Tibial nerve (tissue), 4 donors: ENCODE results near the gene PTGR3. TPM values are rescaled to one million over a fixed set of nuclear protein-coding genes. Genes with fewer than 3 reads are reported as not detected.

ENCODE experiments used
- DNase-seq, 2 donors: peaks; one replicate each; pipeline ENCODE4 v3.0.0-alpha.2; 2019; ENCODE audit warnings: low spot score in 2 of 2
- H3K27ac ChIP-seq, 4 donors: fragments of 200-600 bp; sonication (generic) in 3 of 4; one replicate each; pipeline ENCODE4 v1.5.1; 2017 to 2019; ENCODE audit warnings: mild to moderate bottlenecking in 1 of 4
- H3K27me3 ChIP-seq, 2 donors: fragments of 200-600 bp; sonication (generic) in 1 of 2; one replicate each; pipeline versions ENCODE4 v1.5.1 to v1.6.0; 2017 to 2019
- H3K36me3 ChIP-seq, 3 donors: fragments of 200-600 bp; sonication (generic); one replicate each; pipeline ENCODE4 v1.5.1; 2018 to 2019
- H3K4me1 ChIP-seq, 4 donors: fragments of 200-600 bp; sonication (generic) in 3 of 4; one replicate each; pipeline ENCODE4 v1.5.1; 2017 to 2019
- H3K4me3 ChIP-seq, 4 donors: fragments of 200-600 bp; sonication (generic) in 3 of 4; one replicate each; pipeline ENCODE4 v1.5.1; 2017 to 2019; ENCODE audit warnings: mild to moderate bottlenecking in 1 of 4, moderate library complexity in 1 of 4
- H3K9me3 ChIP-seq, 4 donors: fragments of 200-600 bp; sonication (generic) in 3 of 4; one replicate each; pipeline ENCODE4 v1.5.1; 2017 to 2019
- EP300 ChIP-seq, 2 donors: sonication (generic); formaldehyde crosslinking; IDR thresholded peaks; one replicate each; pipeline ENCODE4 v1.6.1; 2017; ENCODE audit warnings: antibody characterized with exemption in 2 of 2, mild to moderate bottlenecking in 1 of 2
- POLR2A ChIP-seq, 2 donors: fragments of 450-650 bp; IDR thresholded peaks; one replicate each; pipeline ENCODE4 v1.6.1; 2017; ENCODE audit warnings: antibody characterized with exemption in 2 of 2, mild to moderate bottlenecking in 2 of 2, moderate library complexity in 2 of 2
- WGBS, 2 donors: methylation state at CpG; one replicate each; pipeline ENCODE4 v1.1.5; 2018; 5-methylcytosine and 5-hydroxymethylcytosine counted together
- total RNA-seq, 4 donors: library from RNA; depleted of rRNA; stranded (reverse); fragments of >200 nt; gene quantifications; one replicate each; pipeline ENCODE4 v1.1.0, GENCODE V29; 2016
- TF ChIP-seq, protein P1 (sequence below), 5 experiments: fragments of 200-600 bp in 3 of 5; fragments of 450-650 bp in 2 of 5; sonication (generic) in 3 of 5; IDR thresholded peaks; one replicate each; pipeline ENCODE4 v1.5.1; 2016 to 2019; ENCODE audit warnings: antibody characterized with exemption in 5 of 5, mild to moderate bottlenecking in 3 of 5, moderate library complexity in 2 of 5

The PTGR3 gene
- total RNA-seq, 4 donors from 2014 or later, result 12.7 to 35.9 (median 24.5) TPM

DNA sequence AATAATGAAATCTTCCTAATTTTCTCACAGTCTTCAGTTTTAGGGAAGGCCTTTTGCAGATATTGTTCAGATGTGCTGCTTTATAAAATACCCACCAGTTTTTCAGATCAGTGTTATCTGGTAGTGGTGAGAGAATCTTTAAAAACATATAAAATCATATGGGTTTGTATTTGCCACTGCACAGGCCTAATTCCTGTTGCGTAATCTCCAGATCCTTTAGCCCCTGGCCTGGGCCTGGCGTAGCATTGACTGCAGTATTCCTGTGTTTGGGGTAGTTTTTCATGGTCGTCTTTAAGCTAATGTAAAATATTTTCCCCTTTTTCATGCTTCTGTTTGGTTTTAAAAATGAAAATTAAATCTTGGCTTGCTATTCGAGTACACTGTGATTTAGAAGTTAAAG, 44.8 kb upstream of the PTGR3 start:
- peaks cover 0 to 85% (median 30%) of the 10 kb centered on the region in 4 donors for H3K4me1 ChIP-seq
- peak overlapping the region; percentile 27 to 85 (median 57) for H3K27ac ChIP-seq
- 52 to 58% methylated on average over 4 of the region's 4 CpGs for WGBS, 2 donors
- no peaks in the 10 kb centered on the region for H3K36me3 ChIP-seq
- no peaks in the 10 kb centered on the region for H3K9me3 ChIP-seq
- DNase-seq, result no peak
- TF ChIP-seq POLR2A (IDR thresholded peaks at IDR 0.05) (no peak), EP300 (IDR thresholded peaks at IDR 0.05) (peak in 1 of 2 donors; percentile 14)
- peak overlapping the region in 1 of 4 donors; percentile 2 for H3K4me3 ChIP-seq
- H3K27me3 ChIP-seq, result no peaks in the 10 kb centered on the region

DNA sequence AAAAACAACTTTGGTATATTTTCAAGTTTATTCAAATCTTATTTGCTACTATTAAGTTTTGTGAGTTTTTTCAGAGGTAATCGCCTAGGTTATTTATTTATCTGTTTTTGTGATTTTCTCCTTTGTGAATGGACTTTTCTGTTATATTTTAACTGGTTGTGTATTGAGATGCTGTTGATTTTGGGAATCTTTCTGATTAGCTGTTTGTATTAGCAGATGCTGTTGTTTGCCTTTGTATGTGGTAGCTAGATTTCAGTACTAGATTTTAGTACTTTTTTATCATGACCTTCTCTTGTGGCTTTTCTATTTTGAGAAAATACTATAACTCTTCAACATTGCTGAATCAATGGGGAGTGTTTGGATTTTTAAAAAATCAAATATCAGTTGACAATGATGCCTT, 44.1 kb upstream of the PTGR3 start:
- TF ChIP-seq, protein P1, sequence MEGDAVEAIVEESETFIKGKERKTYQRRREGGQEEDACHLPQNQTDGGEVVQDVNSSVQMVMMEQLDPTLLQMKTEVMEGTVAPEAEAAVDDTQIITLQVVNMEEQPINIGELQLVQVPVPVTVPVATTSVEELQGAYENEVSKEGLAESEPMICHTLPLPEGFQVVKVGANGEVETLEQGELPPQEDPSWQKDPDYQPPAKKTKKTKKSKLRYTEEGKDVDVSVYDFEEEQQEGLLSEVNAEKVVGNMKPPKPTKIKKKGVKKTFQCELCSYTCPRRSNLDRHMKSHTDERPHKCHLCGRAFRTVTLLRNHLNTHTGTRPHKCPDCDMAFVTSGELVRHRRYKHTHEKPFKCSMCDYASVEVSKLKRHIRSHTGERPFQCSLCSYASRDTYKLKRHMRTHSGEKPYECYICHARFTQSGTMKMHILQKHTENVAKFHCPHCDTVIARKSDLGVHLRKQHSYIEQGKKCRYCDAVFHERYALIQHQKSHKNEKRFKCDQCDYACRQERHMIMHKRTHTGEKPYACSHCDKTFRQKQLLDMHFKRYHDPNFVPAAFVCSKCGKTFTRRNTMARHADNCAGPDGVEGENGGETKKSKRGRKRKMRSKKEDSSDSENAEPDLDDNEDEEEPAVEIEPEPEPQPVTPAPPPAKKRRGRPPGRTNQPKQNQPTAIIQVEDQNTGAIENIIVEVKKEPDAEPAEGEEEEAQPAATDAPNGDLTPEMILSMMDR (IDR thresholded peaks at IDR 0.05), result no peak
- TF ChIP-seq EP300 (IDR thresholded peaks at IDR 0.05) (no peak), POLR2A (IDR thresholded peaks at IDR 0.05) (no peak)
- Histone ChIP-seq H3K4me1 (peaks cover 0 to 89% (median 32%) of the 10 kb centered on the region in 4 donors), H3K27me3 (no peaks in the 10 kb centered on the region), H3K9me3 (no peaks in the 10 kb centered on the region), H3K36me3 (no peaks in the 10 kb centered on the region), H3K4me3 (no peak overlapping the region), H3K27ac (peak overlapping the region; percentile 9 to 85 (median 57))
- WGBS, 2 donors, result 59 to 60% methylated on average over 1 of the region's 1 CpG
- DNase-seq, result no peak

DNA sequence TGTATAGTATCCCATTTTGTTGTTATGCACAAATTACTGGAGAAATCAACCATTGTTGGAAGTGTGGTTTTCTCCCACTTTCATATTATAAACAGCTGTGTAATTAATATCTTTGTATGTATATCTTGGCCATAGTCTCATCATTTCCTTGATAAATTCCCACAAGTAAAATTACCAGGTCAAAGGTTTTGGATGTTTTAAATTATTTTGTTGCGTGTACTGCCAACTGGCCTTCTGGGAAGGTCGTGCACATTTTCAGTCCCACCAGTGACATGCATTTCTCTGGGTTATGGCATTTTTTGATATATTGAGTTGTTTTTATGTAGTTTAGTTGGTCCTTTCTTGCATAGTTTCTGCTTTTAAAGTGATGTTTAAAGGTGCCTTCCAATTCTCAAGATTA, 43.2 kb upstream of the PTGR3 start:
- Histone ChIP-seq H3K36me3 (no peaks in the 10 kb centered on the region), H3K27me3 (no peaks in the 10 kb centered on the region), H3K4me3 (no peak overlapping the region), H3K9me3 (no peaks in the 10 kb centered on the region), H3K27ac (peak overlapping the region; percentile 34 to 85 (median 57)), H3K4me1 (peaks cover 0 to 81% (median 28%) of the 10 kb centered on the region in 4 donors)
- TF ChIP-seq EP300 (IDR thresholded peaks at IDR 0.05) (no peak), POLR2A (IDR thresholded peaks at IDR 0.05) (no peak)
- TF ChIP-seq, protein P1 (IDR thresholded peaks at IDR 0.05), result no peak
- no peak for DNase-seq
- WGBS, 2 donors, result 13 to 22% methylated on average over 2 of the region's 2 CpGs

DNA sequence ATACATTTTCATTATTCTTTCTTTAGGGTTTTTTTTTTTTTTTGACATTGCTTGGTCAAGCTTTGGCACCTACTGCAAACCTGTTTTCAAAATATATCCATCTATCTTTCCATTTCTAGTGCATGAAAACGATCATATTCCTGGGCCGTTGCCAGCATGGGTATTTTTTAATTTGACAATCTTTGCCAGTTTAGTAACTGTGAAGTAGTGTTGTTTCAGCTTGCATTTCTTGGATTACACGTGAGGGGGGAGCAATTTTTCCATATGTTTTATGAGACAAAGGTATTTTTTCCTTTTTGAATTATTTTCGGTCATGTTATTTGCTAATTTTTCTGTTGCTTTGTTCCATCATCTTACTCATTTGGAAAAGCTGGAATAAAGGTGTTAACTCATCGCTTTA, 42.5 kb upstream of the PTGR3 start:
- H3K27me3 ChIP-seq, result no peaks in the 10 kb centered on the region
- H3K9me3 ChIP-seq, result no peaks in the 10 kb centered on the region
- WGBS, 2 donors, result 57 to 63% methylated on average over 5 of the region's 5 CpGs
- peaks cover 0 to 84% (median 31%) of the 10 kb centered on the region in 4 donors for H3K4me1 ChIP-seq
- no peak for DNase-seq
- H3K27ac ChIP-seq, result peak overlapping the region in 3 of 4 donors; percentile 34 to 95 (median 70)
- TF ChIP-seq POLR2A (IDR thresholded peaks at IDR 0.05), result no peak
- no peak for TF ChIP-seq EP300 (IDR thresholded peaks at IDR 0.05)
- TF ChIP-seq, protein P1 (IDR thresholded peaks at IDR 0.05), result no peak
- H3K4me3 ChIP-seq, result no peak overlapping the region
- H3K36me3 ChIP-seq, result no peaks in the 10 kb centered on the region

DNA sequence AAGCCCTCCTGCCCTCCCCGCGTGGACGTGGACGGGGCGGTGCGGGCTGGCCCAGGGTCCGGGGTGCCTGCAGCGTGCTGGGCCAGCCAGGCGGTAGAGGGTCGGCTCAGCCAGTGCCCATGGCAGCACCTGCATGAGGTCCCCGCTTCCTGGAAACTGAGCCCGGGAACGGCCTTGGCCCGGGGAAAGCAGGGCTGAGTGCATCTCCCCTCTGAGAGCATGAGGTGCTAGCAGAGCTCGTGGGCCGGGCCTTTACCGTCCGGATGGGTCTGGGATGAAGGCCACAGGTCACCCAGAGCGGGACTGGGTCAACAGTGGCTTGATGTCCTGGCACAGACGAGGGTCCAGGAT, 41.5 kb upstream of the PTGR3 start:
- 66 to 89% methylated on average over 10 to 16 of the region's 20 CpGs for WGBS, 2 donors
- H3K4me3 ChIP-seq, result peak overlapping the region in 1 of 4 donors; percentile 20

More for the DNA sequence above, 41.5 kb upstream of the PTGR3 start:
- no peak for DNase-seq
- H3K27ac ChIP-seq, result peak overlapping the region in 3 of 4 donors; percentile 0 to 95 (median 90)
- TF ChIP-seq, protein P1 (IDR thresholded peaks at IDR 0.05), result no peak
- no peak for TF ChIP-seq EP300 (IDR thresholded peaks at IDR 0.05)
- no peak for TF ChIP-seq POLR2A (IDR thresholded peaks at IDR 0.05)
- peaks cover 0 to 84% (median 33%) of the 10 kb centered on the region in 4 donors for H3K4me1 ChIP-seq
- no peaks in the 10 kb centered on the region for H3K36me3 ChIP-seq
- H3K9me3 ChIP-seq, result no peaks in the 10 kb centered on the region
- no peaks in the 10 kb centered on the region for H3K27me3 ChIP-seq
